Measurements from ENCODE around the gene KCNJ5.

- TF ChIP-seq, protein P1, sequence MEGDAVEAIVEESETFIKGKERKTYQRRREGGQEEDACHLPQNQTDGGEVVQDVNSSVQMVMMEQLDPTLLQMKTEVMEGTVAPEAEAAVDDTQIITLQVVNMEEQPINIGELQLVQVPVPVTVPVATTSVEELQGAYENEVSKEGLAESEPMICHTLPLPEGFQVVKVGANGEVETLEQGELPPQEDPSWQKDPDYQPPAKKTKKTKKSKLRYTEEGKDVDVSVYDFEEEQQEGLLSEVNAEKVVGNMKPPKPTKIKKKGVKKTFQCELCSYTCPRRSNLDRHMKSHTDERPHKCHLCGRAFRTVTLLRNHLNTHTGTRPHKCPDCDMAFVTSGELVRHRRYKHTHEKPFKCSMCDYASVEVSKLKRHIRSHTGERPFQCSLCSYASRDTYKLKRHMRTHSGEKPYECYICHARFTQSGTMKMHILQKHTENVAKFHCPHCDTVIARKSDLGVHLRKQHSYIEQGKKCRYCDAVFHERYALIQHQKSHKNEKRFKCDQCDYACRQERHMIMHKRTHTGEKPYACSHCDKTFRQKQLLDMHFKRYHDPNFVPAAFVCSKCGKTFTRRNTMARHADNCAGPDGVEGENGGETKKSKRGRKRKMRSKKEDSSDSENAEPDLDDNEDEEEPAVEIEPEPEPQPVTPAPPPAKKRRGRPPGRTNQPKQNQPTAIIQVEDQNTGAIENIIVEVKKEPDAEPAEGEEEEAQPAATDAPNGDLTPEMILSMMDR (IDR thresholded peaks at IDR 0.05) = no peak
- TF ChIP-seq POLR2A (IDR thresholded peaks at IDR 0.05) = no peak
These were observed 37.2 kb downstream of the KCNJ5 start for GRCh38 chr11:128928400-128928799.
